ENCODE results near the gene UCHL1. TPM values are rescaled to one million over a fixed set of nuclear protein-coding genes. Genes with fewer than 3 reads are reported as not detected.
"Not testable (repeated sequence)": the region's sequence is repeated elsewhere in the genome, so short reads cannot be mapped to it uniquely, and the experiment has no call there.

The UCHL1 gene
- total RNA-seq, 2 experiments from 2014 or later: not detected

GRCh38 chr4:41257257-41257901 lies 651 bp downstream of the UCHL1 start:
- H3K9me3 Mint-ChIP-seq: no peaks in the 10 kb centered on the region
- ChIA-PET CTCF (no interaction called here), POLR2A (no interaction called here)
- peaks cover 50% of the 10 kb centered on the region for H3K27me3 Mint-ChIP-seq
- H3K36me3 Mint-ChIP-seq (ENCODE audit: low read depth): peaks cover 1% of the 10 kb centered on the region
- DNase-seq: peak; percentile 9
- peaks cover 16% of the 10 kb centered on the region for H3K4me1 Mint-ChIP-seq
- H3K4me3 Mint-ChIP-seq: peak overlapping the region; percentile 56
- no peak overlapping the region for H3K27ac Mint-ChIP-seq

- DNase-seq: no peak
- Mint-ChIP-seq H3K9me3 (no peaks in the 10 kb centered on the region), H3K36me3 (ENCODE audit: low read depth) (peaks cover 1% of the 10 kb centered on the region), H3K27me3 (peaks cover 50% of the 10 kb centered on the region), H3K27ac (no peak overlapping the region), H3K4me3 (peak overlapping the region; percentile 56), H3K4me1 (peaks cover 16% of the 10 kb centered on the region)
- CTCF ChIA-PET: interaction anchor here (0.6 kb wide), 1 partner anchor 12 kb away, joined by 3 read pairs; no protein-coding TSS in a partner anchor
- POLR2A ChIA-PET: no interaction called here
Observed at GRCh38 chr4:41257906-41258305, 1.2 kb downstream of the UCHL1 start.

GRCh38 chr4:41258783-41259182 lies 2.1 kb downstream of the UCHL1 start:
- H3K36me3 Mint-ChIP-seq (ENCODE audit: low read depth): peaks cover 1% of the 10 kb centered on the region
- no peaks in the 10 kb centered on the region for H3K9me3 Mint-ChIP-seq
- DNase-seq: no peak
- no peak overlapping the region for H3K27ac Mint-ChIP-seq
- ChIA-PET CTCF (interaction anchor here (0.6 kb wide), 2 partner anchors 11 to 409 kb away, joined by 3 read pairs; no protein-coding TSS in a partner anchor), POLR2A (no interaction called here)
- H3K4me1 Mint-ChIP-seq: peaks cover 16% of the 10 kb centered on the region
- peaks cover 48% of the 10 kb centered on the region for H3K27me3 Mint-ChIP-seq
- H3K4me3 Mint-ChIP-seq: no peak overlapping the region

DNA sequence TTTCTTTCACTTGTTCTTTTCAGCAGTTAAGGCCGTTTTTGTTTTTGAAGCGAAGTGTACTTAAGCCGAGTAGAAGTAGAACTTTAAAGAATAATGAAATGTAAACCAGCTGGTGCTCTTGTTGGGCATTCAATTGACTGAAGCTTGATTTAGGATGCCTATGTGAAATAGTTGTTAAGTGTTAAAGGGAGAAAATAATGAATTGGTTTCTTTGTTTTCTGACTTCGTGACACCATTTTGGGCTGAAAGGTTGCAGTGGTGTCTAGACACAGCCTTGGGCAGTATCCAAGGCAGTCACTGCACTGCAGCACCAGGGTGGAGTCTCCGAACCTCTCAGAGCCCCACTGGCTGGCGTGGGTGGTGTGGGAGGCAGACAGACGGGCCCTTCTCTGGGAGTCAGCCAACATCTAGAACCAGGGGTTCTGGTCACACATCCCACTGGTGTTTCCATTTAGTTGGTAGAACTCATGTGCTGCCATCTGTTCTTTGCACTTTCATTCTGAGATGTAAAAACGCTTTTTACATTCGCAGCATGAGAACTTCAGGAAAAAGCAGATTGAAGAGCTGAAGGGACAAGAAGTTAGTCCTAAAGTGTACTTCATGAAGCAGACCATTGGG lies 3.5 kb downstream of the UCHL1 start:
- peaks cover 1% of the 10 kb centered on the region for H3K36me3 Mint-ChIP-seq (ENCODE audit: low read depth)
- CTCF ChIA-PET: no interaction called here
- POLR2A ChIA-PET: no interaction called here
- H3K4me3 Mint-ChIP-seq: no peak overlapping the region
- H3K4me1 Mint-ChIP-seq: peaks cover 16% of the 10 kb centered on the region
- no peaks in the 10 kb centered on the region for H3K9me3 Mint-ChIP-seq
- peaks cover 46% of the 10 kb centered on the region for H3K27me3 Mint-ChIP-seq
- no peak for DNase-seq
- no peak overlapping the region for H3K27ac Mint-ChIP-seq

GRCh38 chr4:41262198-41262597 lies 5.5 kb downstream of the UCHL1 start:
- H3K4me1 Mint-ChIP-seq: peaks cover 7% of the 10 kb centered on the region
- no peaks in the 10 kb centered on the region for H3K36me3 Mint-ChIP-seq (ENCODE audit: low read depth)
- H3K27me3 Mint-ChIP-seq: peaks cover 30% of the 10 kb centered on the region
- H3K4me3 Mint-ChIP-seq: no peak overlapping the region
- H3K27ac Mint-ChIP-seq: no peak overlapping the region
- no peaks in the 10 kb centered on the region for H3K9me3 Mint-ChIP-seq
- ChIA-PET CTCF (no interaction called here), POLR2A (no interaction called here)
- no peak for DNase-seq

DNA sequence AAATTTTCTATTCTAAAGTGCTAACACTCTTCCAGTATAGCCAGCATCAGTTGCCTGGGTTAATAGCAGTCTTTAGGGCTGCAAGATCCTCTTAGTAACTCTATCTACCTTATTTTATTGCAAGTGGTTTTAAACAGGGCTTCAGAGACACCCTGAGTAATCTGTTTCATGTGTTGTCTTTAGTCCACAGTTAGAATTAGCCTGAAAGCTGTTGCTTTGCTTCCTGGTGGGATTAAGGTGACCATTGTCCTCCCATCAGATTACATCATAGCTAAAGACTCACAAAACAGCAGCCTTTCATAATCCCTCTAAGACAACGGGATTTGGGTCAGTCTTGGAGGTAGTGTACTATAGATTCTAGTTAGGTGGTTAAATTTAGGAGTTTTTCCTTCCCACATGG lies 7.5 kb downstream of the UCHL1 start:
- no peak overlapping the region for H3K27ac Mint-ChIP-seq
- no peaks in the 10 kb centered on the region for H3K36me3 Mint-ChIP-seq (ENCODE audit: low read depth)
- POLR2A ChIA-PET: no interaction called here
- DNase-seq: no peak
- peaks cover 14% of the 10 kb centered on the region for H3K27me3 Mint-ChIP-seq
- H3K4me1 Mint-ChIP-seq: no peaks in the 10 kb centered on the region
- H3K9me3 Mint-ChIP-seq: no peaks in the 10 kb centered on the region
- no peak overlapping the region for H3K4me3 Mint-ChIP-seq
- CTCF ChIA-PET: no interaction called here

- H3K9me3 Mint-ChIP-seq: no peaks in the 10 kb centered on the region
- H3K4me1 Mint-ChIP-seq: no peaks in the 10 kb centered on the region
- no peaks in the 10 kb centered on the region for H3K36me3 Mint-ChIP-seq (ENCODE audit: low read depth)
- H3K4me3 Mint-ChIP-seq: no peak overlapping the region
- POLR2A ChIA-PET: no interaction called here
- DNase-seq: no peak
- H3K27ac Mint-ChIP-seq: no peak overlapping the region
- H3K27me3 Mint-ChIP-seq: no peaks in the 10 kb centered on the region
- CTCF ChIA-PET: interaction anchor here (1.2 kb wide), 1 partner anchor 9 kb away, joined by 5 read pairs; no protein-coding TSS in a partner anchor
Observed at GRCh38 chr4:41267997-41268396, 11.3 kb downstream of the UCHL1 start.

GRCh38 chr4:41268721-41269517 lies 12.2 kb downstream of the UCHL1 start:
- Mint-ChIP-seq H3K9me3 (no peaks in the 10 kb centered on the region), H3K36me3 (ENCODE audit: low read depth) (no peaks in the 10 kb centered on the region), H3K4me3 (no peak overlapping the region), H3K4me1 (no peaks in the 10 kb centered on the region), H3K27me3 (no peaks in the 10 kb centered on the region), H3K27ac (no peak overlapping the region)
- ChIA-PET CTCF (interaction anchor here (0.6 to 1.2 kb wide), 2 partner anchors 8 to 11 kb away, joined by 3 to 5 read pairs; no protein-coding TSS in a partner anchor), POLR2A (no interaction called here)
- DNase-seq: no peak

DNA sequence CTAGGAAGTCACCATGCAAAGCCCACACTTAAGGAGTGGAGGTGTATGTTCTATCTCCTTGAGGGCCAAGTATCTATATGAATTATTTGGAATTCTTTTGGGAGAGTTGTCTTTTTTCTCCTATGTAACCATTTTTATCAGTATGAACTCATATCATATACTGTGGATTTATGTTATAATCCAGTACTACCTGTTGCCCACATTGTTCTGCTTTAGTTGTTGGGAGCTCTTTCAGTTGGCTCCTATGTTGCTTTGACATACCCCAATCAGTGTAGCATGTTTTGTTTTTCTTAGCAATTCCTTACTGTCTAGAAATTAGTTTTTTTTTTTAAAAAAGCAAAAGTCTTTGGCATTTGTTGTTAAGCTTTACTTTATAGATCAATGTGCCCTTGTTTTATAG lies 13.0 kb downstream of the UCHL1 start:
- Mint-ChIP-seq H3K27ac (no peak overlapping the region), H3K4me3 (no peak overlapping the region), H3K36me3 (ENCODE audit: low read depth) (no peaks in the 10 kb centered on the region), H3K9me3 (no peaks in the 10 kb centered on the region), H3K27me3 (no peaks in the 10 kb centered on the region), H3K4me1 (no peaks in the 10 kb centered on the region)
- DNase-seq: no peak
- ChIA-PET CTCF (interaction anchor here (0.6 kb wide), 1 partner anchor 11 kb away, joined by 3 read pairs; no protein-coding TSS in a partner anchor), POLR2A (no interaction called here)

- H3K27me3 Mint-ChIP-seq; H3K4me3 Mint-ChIP-seq; H3K4me1 Mint-ChIP-seq; H3K36me3 Mint-ChIP-seq (ENCODE audit: low read depth); H3K9me3 Mint-ChIP-seq; DNase-seq; POLR2A ChIA-PET; CTCF ChIA-PET; H3K27ac Mint-ChIP-seq: not testable (repeated sequence)
Observed at GRCh38 chr4:41275931-41276330, 19.2 kb downstream of the UCHL1 start.

DNA sequence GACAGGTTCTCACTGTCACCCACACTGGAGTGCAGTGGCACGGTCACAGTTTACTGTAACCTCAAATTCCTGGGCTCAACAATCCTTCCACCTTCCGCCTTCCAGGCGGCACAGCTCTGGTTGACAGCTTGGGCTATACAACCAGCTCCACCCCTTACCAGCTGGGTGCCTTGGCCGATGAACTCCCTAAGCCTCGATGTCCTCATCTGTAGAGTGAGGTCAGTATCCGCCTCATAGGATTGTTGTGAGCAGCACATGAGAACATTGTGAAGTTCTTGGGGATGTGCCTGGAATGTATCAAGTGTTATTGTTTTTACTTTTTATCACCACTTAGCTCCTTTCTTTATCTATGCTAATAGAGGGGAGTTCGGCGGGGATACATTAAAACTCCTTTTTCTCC lies 23.3 kb downstream of the UCHL1 start:
- CTCF ChIA-PET: interaction anchor here (0.6 kb wide), 1 partner anchor 439 kb away, joined by 4 read pairs; no protein-coding TSS in a partner anchor
- H3K36me3 Mint-ChIP-seq (ENCODE audit: low read depth): no peaks in the 10 kb centered on the region
- DNase-seq: no peak
- no peaks in the 10 kb centered on the region for H3K27me3 Mint-ChIP-seq
- H3K9me3 Mint-ChIP-seq: no peaks in the 10 kb centered on the region
- no peak overlapping the region for H3K27ac Mint-ChIP-seq
- H3K4me1 Mint-ChIP-seq: no peaks in the 10 kb centered on the region
- no peak overlapping the region for H3K4me3 Mint-ChIP-seq
- POLR2A ChIA-PET: no interaction called here

GRCh38 chr4:41281038-41281634 lies 24.4 kb downstream of the UCHL1 start:
- Mint-ChIP-seq H3K27ac (no peak overlapping the region), H3K9me3 (no peaks in the 10 kb centered on the region), H3K27me3 (no peaks in the 10 kb centered on the region), H3K36me3 (ENCODE audit: low read depth) (no peaks in the 10 kb centered on the region), H3K4me1 (no peaks in the 10 kb centered on the region), H3K4me3 (no peak overlapping the region)
- peak; percentile 58 for DNase-seq
- ChIA-PET POLR2A (no interaction called here), CTCF (interaction anchor here (1.2 kb wide), 1 partner anchor 607 kb away, joined by 3 read pairs; no protein-coding TSS in a partner anchor)

DNA sequence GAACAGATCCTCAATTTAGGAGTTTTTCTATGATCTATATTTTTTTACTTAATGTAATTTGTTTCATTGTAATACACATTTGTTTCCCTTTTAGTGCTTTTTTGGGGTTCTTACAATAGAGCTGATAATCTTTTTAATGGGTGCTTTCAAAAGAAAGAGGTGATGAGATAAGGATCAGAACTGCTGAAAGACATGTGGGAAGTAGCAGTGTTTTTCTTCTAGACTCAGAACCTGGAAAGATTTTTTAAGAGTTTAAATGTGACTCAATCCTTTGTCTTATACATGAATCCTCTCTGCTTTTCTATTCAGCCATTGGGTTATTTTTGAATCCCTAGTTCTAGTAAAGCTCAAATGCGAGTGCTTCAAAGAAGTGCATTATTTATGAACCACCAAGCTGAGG lies 25.6 kb downstream of the UCHL1 start:
- H3K9me3 Mint-ChIP-seq: no peaks in the 10 kb centered on the region
- POLR2A ChIA-PET: no interaction called here
- no peak overlapping the region for H3K4me3 Mint-ChIP-seq
- no peak for DNase-seq
- H3K36me3 Mint-ChIP-seq (ENCODE audit: low read depth): no peaks in the 10 kb centered on the region
- no peaks in the 10 kb centered on the region for H3K4me1 Mint-ChIP-seq
- H3K27ac Mint-ChIP-seq: no peak overlapping the region
- CTCF ChIA-PET: no interaction called here
- H3K27me3 Mint-ChIP-seq: no peaks in the 10 kb centered on the region

Measured in activated CD4-positive, alpha-beta T cell treated with anti-CD3 and anti-CD28 coated beads, Interleukin-2, amount 10 ng/mL, durations not matched to agents 7 days and 5 days (primary cell).